HCT116 (cell line): ENCODE data around the gene ZNF554. TPM values are rescaled to one million over a fixed set of nuclear protein-coding genes. Genes with fewer than 3 reads are reported as not detected.

Experiments
- ATAC-seq: fragments of 200-7000 bp; cut with Tn5 transposase; 2 replicates; pipeline ENCODE4 v1.9.1; 2020; ENCODE audit warnings: mild to moderate bottlenecking, moderate library complexity
- BruUV-seq: library from RNA; stranded (reverse); fragments of 400-500 nt; replicated peaks from 2 replicates; lab custom pipeline; 2021; lab: Mats Ljungman, UMichigan
- CTCF ChIA-PET: fragments of 300-600 bp; sonication (Branson Sonifier 250); formaldehyde crosslinking; loops from one replicate; lab custom pipeline; 2021; ENCODE audit warnings: antibody characterized with exemption; lab: Charles Lee
- POLR2A ChIA-PET: fragments of 300-600, 350-600 bp; sonication (Branson Sonifier 250); formaldehyde crosslinking; loops from one replicate; lab custom pipeline; 2021; ENCODE audit warnings: antibody characterized with exemption; lab: Charles Lee
- RAD21 ChIA-PET, 2 experiments: fragments of 300-600 bp; sonication (Branson Sonifier 250); formaldehyde crosslinking; loops; one replicate each; lab custom pipeline; 2023; ENCODE audit warnings: low total read pairs in 2 of 2; ENCODE audit not compliant: uncharacterized antibody in 2 of 2, unreplicated experiment in 2 of 2, low non-redundant PET in 1 of 2; lab: Charles Lee
- DNase-seq: peaks from one replicate; pipeline ENCODE4 v3.0.0-alpha.2; 2010; ENCODE audit warnings: low read depth, low spot score
- H2AFZ ChIP-seq: fragments of 200-600 bp; shearing (Covaris generic), sonication (generic); 2 replicates; pipeline ENCODE4 v1.6.1; 2017; ENCODE audit warnings: low read depth, mixed run types, mixed read lengths, antibody characterized with exemption, low read length; ENCODE audit not compliant: poor library complexity, severe bottlenecking
- H3K27ac ChIP-seq: 2 replicates; pipeline ENCODE4 v1.5.1; 2012; ENCODE audit warnings: low read depth, low read length
- H3K27me3 ChIP-seq: fragments of 200-600 bp; sonication (generic); 2 replicates; pipeline ENCODE4 v1.6.1; 2016; ENCODE audit warnings: mixed run types, low read length, mixed read lengths; ENCODE audit not compliant: insufficient read depth
- H3K36me3 ChIP-seq, 2 experiments: fragments of 200-500 bp in 1 of 2; fragments of 200-600 bp in 1 of 2; sonication (Bioruptor generic) in 1 of 2; sonication (generic) in 1 of 2; 2 replicates each; pipeline versions ENCODE4 v1.5.1 to v1.6.1; 2014 to 2016; ENCODE audit warnings: low read length in 2 of 2, inconsistent platforms in 1 of 2, mixed read lengths in 1 of 2, mixed run types in 1 of 2; ENCODE audit not compliant: insufficient read depth in 2 of 2, control insufficient read depth in 1 of 2
- H3K4me1 ChIP-seq, 2 experiments: fragments of 200-600 bp in 1 of 2; sonication (generic) in 1 of 2; 2 replicates each; pipeline versions ENCODE4 v1.5.1 to v1.6.1; 2012 to 2017; ENCODE audit warnings: low read length in 2 of 2, inconsistent platforms in 1 of 2, mild to moderate bottlenecking in 1 of 2, mixed read lengths in 1 of 2, mixed run types in 1 of 2, moderate library complexity in 1 of 2; ENCODE audit not compliant: insufficient read depth in 2 of 2, control insufficient read depth in 1 of 2
- H3K4me2 ChIP-seq: fragments of 200-600 bp; sonication (generic); 2 replicates; pipeline ENCODE4 v1.6.1; 2017; ENCODE audit warnings: mixed run types, low read length, mixed read lengths
- H3K4me3 ChIP-seq, 2 experiments: fragments of 200-600 bp in 1 of 2; sonication (generic) in 1 of 2; replicated peaks in 1 of 2; 2 replicates each; pipeline ENCODE4 v1.5.1; 2011 to 2016; ENCODE audit warnings: low read length in 2 of 2, control low read depth in 1 of 2, low read depth in 1 of 2, mild to moderate bottlenecking in 1 of 2, mixed read lengths in 1 of 2, mixed run types in 1 of 2
- H3K79me2 ChIP-seq: fragments of 200-600 bp; sonication (generic); 2 replicates; pipeline ENCODE4 v1.6.1; 2017; ENCODE audit warnings: mild to moderate bottlenecking, mixed run types, low read length, moderate library complexity, mixed read lengths; ENCODE audit not compliant: insufficient read depth
- H3K9ac ChIP-seq: fragments of 200-600 bp; sonication (generic); 2 replicates; pipeline ENCODE4 v1.6.1; 2016; ENCODE audit warnings: low read length, mixed read lengths
- H3K9me2 ChIP-seq: fragments of 200-600 bp; sonication (generic), shearing (Covaris generic); 2 replicates; pipeline ENCODE4 v1.6.1; 2017; ENCODE audit warnings: mixed run types, mild to moderate bottlenecking, moderate library complexity; ENCODE audit not compliant: insufficient read depth
- H3K9me3 ChIP-seq, 2 experiments: fragments of 200-500 bp in 1 of 2; fragments of 200-600 bp in 1 of 2; sonication (Bioruptor generic) in 1 of 2; sonication (generic) in 1 of 2; 2 replicates each; pipeline ENCODE4 v1.6.1; 2014 to 2017; ENCODE audit warnings: low read length in 2 of 2, mixed read lengths in 2 of 2, inconsistent platforms in 1 of 2, low read depth in 1 of 2, mild to moderate bottlenecking in 1 of 2, mixed run types in 1 of 2, moderate library complexity in 1 of 2; ENCODE audit not compliant: control insufficient read depth in 1 of 2, insufficient read depth in 1 of 2
- H4K20me1 ChIP-seq: fragments of 200-600 bp; sonication (generic), shearing (Covaris generic); 2 replicates; pipeline ENCODE4 v1.6.1; 2017; ENCODE audit warnings: mixed run types, mild to moderate bottlenecking, moderate library complexity; ENCODE audit not compliant: insufficient read depth
- ATF3 ChIP-seq: IDR thresholded peaks from 2 replicates; pipeline ENCODE4 v1.6.1; 2012
- CBX3 ChIP-seq: IDR thresholded peaks from 2 replicates; pipeline ENCODE4 v1.6.1; 2012; ENCODE audit warnings: low read depth
- CEBPB ChIP-seq: IDR thresholded peaks from 2 replicates; pipeline ENCODE4 v1.6.1; 2012; ENCODE audit warnings: low read depth
- CTCF ChIP-seq, 3 experiments: fragments of 200-600 bp in 1 of 3; sonication (generic) in 1 of 3; IDR thresholded peaks in 2 of 3; conservative IDR thresholded peaks in 1 of 3; 2 replicates each; pipeline ENCODE4 v1.5.1; 2012 to 2017; ENCODE audit warnings: low read depth in 2 of 3, low read length in 2 of 3, antibody characterized with exemption in 1 of 3, borderline replicate concordance in 1 of 3, control low read depth in 1 of 3, mild to moderate bottlenecking in 1 of 3, mixed read lengths in 1 of 3, mixed run types in 1 of 3, moderate library complexity in 1 of 3; ENCODE audit not compliant: insufficient read depth in 1 of 3
- EGR1 ChIP-seq: IDR thresholded peaks from 2 replicates; pipeline ENCODE4 v1.6.1; 2012; ENCODE audit warnings: low read depth
- ELF1 ChIP-seq: IDR thresholded peaks from 2 replicates; pipeline ENCODE4 v1.6.1; 2012; ENCODE audit warnings: low read depth, borderline replicate concordance
- EZH2 ChIP-seq: fragments of 200-600 bp; sonication (generic); IDR thresholded peaks from 2 replicates; pipeline ENCODE4 v1.6.1; 2017; ENCODE audit warnings: antibody characterized with exemption, mixed run types
- FOSL1 ChIP-seq: IDR thresholded peaks from 2 replicates; pipeline ENCODE4 v1.6.1; 2012; ENCODE audit warnings: low read depth
- JUND ChIP-seq: IDR thresholded peaks from 2 replicates; pipeline ENCODE4 v1.6.1; 2012
- POLR2A ChIP-seq: IDR thresholded peaks from 2 replicates; pipeline ENCODE4 v1.7.0; 2011; ENCODE audit warnings: borderline replicate concordance; ENCODE audit not compliant: insufficient read depth, insufficient read length; ENCODE audit errors: extremely low read depth
- POLR2AphosphoS5 ChIP-seq: IDR thresholded peaks from 2 replicates; pipeline ENCODE4 v1.6.1; 2011; ENCODE audit warnings: mild to moderate bottlenecking, low read depth, low read length, moderate library complexity
- RAD21 ChIP-seq: IDR thresholded peaks from 2 replicates; pipeline ENCODE4 v1.6.1; 2012; ENCODE audit warnings: low read depth, mild to moderate bottlenecking
- REST ChIP-seq: IDR thresholded peaks from 2 replicates; pipeline ENCODE4 v1.6.1; 2012; ENCODE audit warnings: low read depth
- SRF ChIP-seq: IDR thresholded peaks from 2 replicates; pipeline ENCODE4 v1.6.1; 2012; ENCODE audit warnings: low read depth
- TCF7L2 ChIP-seq: IDR thresholded peaks from 2 replicates; pipeline ENCODE4 v1.7.0; 2011; ENCODE audit warnings: borderline replicate concordance, inconsistent platforms; ENCODE audit not compliant: insufficient read depth, insufficient read length; ENCODE audit errors: extremely low read depth
- ZFX ChIP-seq: fragments of 450-650 bp; IDR thresholded peaks from 2 replicates; pipeline ENCODE4 v1.6.1; 2017
- ZNF274 ChIP-seq: fragments of 200-500 bp; sonication (Bioruptor generic); IDR thresholded peaks from 2 replicates; pipeline ENCODE4 v1.6.1; 2014; ENCODE audit warnings: mild to moderate bottlenecking, low read depth, low read length, inconsistent platforms
- intact Hi-C: fragments of 100-400 bp; cut with micrococcal nuclease; formaldehyde crosslinking; loops from 2 replicates; pipeline ENCODE4 v1.10.0; 2022
- total RNA-seq: library from RNA; stranded (reverse); gene quantifications from one replicate; pipeline ENCODE4 v1.2.1, GENCODE V29; 2021; ENCODE audit not compliant: unreplicated experiment
- TF ChIP-seq, protein P1 (sequence below): IDR thresholded peaks from 2 replicates; pipeline ENCODE4 v1.6.1; 2012
- TF ChIP-seq, protein P2 (sequence below): IDR thresholded peaks from 2 replicates; pipeline ENCODE4 v1.6.1; 2011; ENCODE audit warnings: mild to moderate bottlenecking, low read length, moderate library complexity; ENCODE audit not compliant: insufficient replicate concordance; ENCODE audit errors: extremely low read depth

The ZNF554 gene
- total RNA-seq, 1 experiment from 2014 or later = 4.0 TPM

GRCh38 chr19:2796659-2797266 is 22.9 kb upstream of the ZNF554 start:
- H3K36me3 ChIP-seq = peaks cover 43 to 63% of the 10 kb centered on the region in 2 experiments; a peak in 3 of 4 replicates
- H3K79me2 ChIP-seq = peaks cover 42% of the 10 kb centered on the region
- no peak overlapping the region for H3K9ac ChIP-seq
- no TSS peak for BruUV-seq
- ChIA-PET CTCF (no interaction called here), POLR2A (no interaction called here), RAD21 (no interaction called here)
- no peaks in the 10 kb centered on the region for H3K27me3 ChIP-seq
- intact Hi-C loops = no loop called here
- no peaks in the 10 kb centered on the region for H3K9me3 ChIP-seq
- DNase-seq = no peak
- TF ChIP-seq EZH2 = no peak
- TF ChIP-seq RAD21 = no peak
- TF ChIP-seq TCF7L2 = no peak
- TF ChIP-seq ZNF274 = no peak
- TF ChIP-seq CTCF (IDR thresholded peaks at IDR 0.05 in 2 of 3, conservative IDR thresholded peaks at IDR 0.05 in 1 of 3; ENCODE audit: borderline replicate concordance in 1 of 3, insufficient read depth in 1 of 3, low read depth in 2 of 3, low read length in 2 of 3) = no peak
- TF ChIP-seq ZFX = no peak
- TF ChIP-seq, protein P1, sequence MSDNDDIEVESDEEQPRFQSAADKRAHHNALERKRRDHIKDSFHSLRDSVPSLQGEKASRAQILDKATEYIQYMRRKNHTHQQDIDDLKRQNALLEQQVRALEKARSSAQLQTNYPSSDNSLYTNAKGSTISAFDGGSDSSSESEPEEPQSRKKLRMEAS = no peak
- no peak for TF ChIP-seq ATF3
- TF ChIP-seq POLR2AphosphoS5 = no peak
- TF ChIP-seq FOSL1 = no peak
- no peak for TF ChIP-seq CEBPB
- TF ChIP-seq EGR1 = no peak
- TF ChIP-seq CBX3 = no peak
- no peak for TF ChIP-seq REST
- TF ChIP-seq SRF = no peak
- TF ChIP-seq ELF1 = no peak
- TF ChIP-seq, protein P2, sequence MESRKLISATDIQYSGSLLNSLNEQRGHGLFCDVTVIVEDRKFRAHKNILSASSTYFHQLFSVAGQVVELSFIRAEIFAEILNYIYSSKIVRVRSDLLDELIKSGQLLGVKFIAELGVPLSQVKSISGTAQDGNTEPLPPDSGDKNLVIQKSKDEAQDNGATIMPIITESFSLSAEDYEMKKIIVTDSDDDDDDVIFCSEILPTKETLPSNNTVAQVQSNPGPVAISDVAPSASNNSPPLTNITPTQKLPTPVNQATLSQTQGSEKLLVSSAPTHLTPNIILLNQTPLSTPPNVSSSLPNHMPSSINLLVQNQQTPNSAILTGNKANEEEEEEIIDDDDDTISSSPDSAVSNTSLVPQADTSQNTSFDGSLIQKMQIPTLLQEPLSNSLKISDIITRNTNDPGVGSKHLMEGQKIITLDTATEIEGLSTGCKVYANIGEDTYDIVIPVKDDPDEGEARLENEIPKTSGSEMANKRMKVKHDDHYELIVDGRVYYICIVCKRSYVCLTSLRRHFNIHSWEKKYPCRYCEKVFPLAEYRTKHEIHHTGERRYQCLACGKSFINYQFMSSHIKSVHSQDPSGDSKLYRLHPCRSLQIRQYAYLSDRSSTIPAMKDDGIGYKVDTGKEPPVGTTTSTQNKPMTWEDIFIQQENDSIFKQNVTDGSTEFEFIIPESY = no peak
- no peak for TF ChIP-seq POLR2A
- TF ChIP-seq JUND = no peak
- H3K27ac ChIP-seq = no peak overlapping the region
- no peak for ATAC-seq
- no peak overlapping the region for H3K4me3 ChIP-seq
- no peaks in the 10 kb centered on the region for H3K9me2 ChIP-seq
- peaks cover 0 to 6% of the 10 kb centered on the region in 2 experiments; a peak in 2 of 4 replicates for H3K4me1 ChIP-seq
- no peaks in the 10 kb centered on the region for H4K20me1 ChIP-seq
- H3K4me2 ChIP-seq = no peak overlapping the region
- no peak overlapping the region for H2AFZ ChIP-seq
